Thyroid gland (tissue), 4 donors: ENCODE data around the gene PCBP4. TPM values are rescaled to one million over a fixed set of nuclear protein-coding genes. Genes with fewer than 3 reads are reported as not detected.

Source experiments
- DNase-seq, 2 donors: peaks; one replicate each; pipeline ENCODE4 v3.0.0-alpha.2; 2019
- H3K27ac ChIP-seq, 3 donors: fragments of 200-600 bp; sonication (generic); 1 replicate in 2 of 3; 2 replicates in 1 of 3; pipeline ENCODE4 v1.5.1; 2016 to 2019; ENCODE audit warnings: mild to moderate bottlenecking in 1 of 3, moderate library complexity in 1 of 3
- H3K27me3 ChIP-seq: fragments of 200-600 bp; sonication (generic); one replicate; pipeline ENCODE4 v1.5.1; 2019
- H3K36me3 ChIP-seq, 2 donors: fragments of 200-600 bp; sonication (generic); one replicate each; pipeline ENCODE4 v1.5.1; 2016 to 2019
- H3K4me1 ChIP-seq, 2 donors: fragments of 200-600 bp; sonication (generic); one replicate each; pipeline ENCODE4 v1.5.1; 2017 to 2019
- H3K4me3 ChIP-seq, 3 donors: fragments of 200-600 bp; sonication (generic); replicated peaks in 1 of 3; 1 replicate in 2 of 3; 2 replicates in 1 of 3; pipeline ENCODE4 v1.5.1; 2016; ENCODE audit warnings: mild to moderate bottlenecking in 1 of 3
- H3K9me3 ChIP-seq: fragments of 200-600 bp; sonication (generic); one replicate; pipeline ENCODE4 v1.5.1; 2017
- POLR2A ChIP-seq, 2 donors: fragments of 450-650 bp; IDR thresholded peaks; one replicate each; pipeline ENCODE4 v1.6.1; 2017; ENCODE audit warnings: antibody characterized with exemption in 2 of 2, mild to moderate bottlenecking in 2 of 2, moderate library complexity in 1 of 2
- WGBS, 2 donors: methylation state at CpG; one replicate each; pipeline ENCODE4 v1.1.5; 2017; 5-methylcytosine and 5-hydroxymethylcytosine counted together
- intact Hi-C: fragments of 100-400 bp; cut with DNase I; formaldehyde crosslinking; loops from one replicate; pipeline ENCODE4 v1.15.1; 2023
- total RNA-seq, 4 donors: library from RNA; depleted of rRNA; stranded (reverse); fragments of >200 nt; gene quantifications; one replicate each; pipeline ENCODE4 v1.2.3, GENCODE V29; 2016
- TF ChIP-seq, protein P1 (sequence below), 6 experiments: fragments of 200-600 bp in 3 of 6; fragments of 450-650 bp in 3 of 6; sonication (generic) in 3 of 6; IDR thresholded peaks; one replicate each; pipeline ENCODE4 v1.5.1; 2016 to 2019; ENCODE audit warnings: antibody characterized with exemption in 6 of 6, mild to moderate bottlenecking in 2 of 6, inconsistent platforms in 1 of 6, moderate library complexity in 1 of 6

PCBP4 gene
- total RNA-seq, 4 donors from 2014 or later = 22.2 to 66.2 (median 41.1) TPM

DNA sequence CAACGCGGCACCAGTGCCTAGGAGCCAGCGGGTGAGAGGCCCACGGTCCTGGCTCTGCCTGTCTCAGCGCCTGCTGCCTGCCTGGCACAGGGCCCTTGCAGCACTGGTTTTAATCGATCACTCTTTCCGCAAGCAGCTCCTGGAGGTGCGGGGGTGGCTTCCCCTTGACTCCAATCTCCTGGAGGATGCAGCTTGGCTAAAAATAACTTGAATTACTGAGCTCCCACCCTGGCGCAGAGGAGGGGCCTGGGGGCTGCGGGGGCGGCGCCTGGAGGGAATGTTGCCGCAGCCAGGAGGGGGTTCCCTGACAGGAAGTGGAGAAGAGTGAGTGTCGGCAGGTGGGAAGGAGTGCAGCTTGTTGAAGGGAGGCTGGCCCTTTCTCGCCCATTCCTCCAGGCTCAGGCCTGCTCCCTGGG is 38.3 kb upstream of the PCBP4 start:
- intact Hi-C loops = no loop called here
- Histone ChIP-seq H3K27me3 (no peaks in the 10 kb centered on the region), H3K4me3 (no peak overlapping the region), H3K4me1 (peaks cover 6 to 22% of the 10 kb centered on the region in 2 donors), H3K9me3 (no peaks in the 10 kb centered on the region), H3K27ac (peak overlapping the region in 1 of 3 donors; percentile 47), H3K36me3 (no peaks in the 10 kb centered on the region)
- TF ChIP-seq, protein P1, sequence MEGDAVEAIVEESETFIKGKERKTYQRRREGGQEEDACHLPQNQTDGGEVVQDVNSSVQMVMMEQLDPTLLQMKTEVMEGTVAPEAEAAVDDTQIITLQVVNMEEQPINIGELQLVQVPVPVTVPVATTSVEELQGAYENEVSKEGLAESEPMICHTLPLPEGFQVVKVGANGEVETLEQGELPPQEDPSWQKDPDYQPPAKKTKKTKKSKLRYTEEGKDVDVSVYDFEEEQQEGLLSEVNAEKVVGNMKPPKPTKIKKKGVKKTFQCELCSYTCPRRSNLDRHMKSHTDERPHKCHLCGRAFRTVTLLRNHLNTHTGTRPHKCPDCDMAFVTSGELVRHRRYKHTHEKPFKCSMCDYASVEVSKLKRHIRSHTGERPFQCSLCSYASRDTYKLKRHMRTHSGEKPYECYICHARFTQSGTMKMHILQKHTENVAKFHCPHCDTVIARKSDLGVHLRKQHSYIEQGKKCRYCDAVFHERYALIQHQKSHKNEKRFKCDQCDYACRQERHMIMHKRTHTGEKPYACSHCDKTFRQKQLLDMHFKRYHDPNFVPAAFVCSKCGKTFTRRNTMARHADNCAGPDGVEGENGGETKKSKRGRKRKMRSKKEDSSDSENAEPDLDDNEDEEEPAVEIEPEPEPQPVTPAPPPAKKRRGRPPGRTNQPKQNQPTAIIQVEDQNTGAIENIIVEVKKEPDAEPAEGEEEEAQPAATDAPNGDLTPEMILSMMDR (IDR thresholded peaks at IDR 0.05) = no peak
- no peak for TF ChIP-seq POLR2A (IDR thresholded peaks at IDR 0.05)
- peak; percentile 58 to 79 for DNase-seq
- WGBS, 2 donors = 8 to 17% methylated on average over 13 to 14 of the region's 15 CpGs

DNA sequence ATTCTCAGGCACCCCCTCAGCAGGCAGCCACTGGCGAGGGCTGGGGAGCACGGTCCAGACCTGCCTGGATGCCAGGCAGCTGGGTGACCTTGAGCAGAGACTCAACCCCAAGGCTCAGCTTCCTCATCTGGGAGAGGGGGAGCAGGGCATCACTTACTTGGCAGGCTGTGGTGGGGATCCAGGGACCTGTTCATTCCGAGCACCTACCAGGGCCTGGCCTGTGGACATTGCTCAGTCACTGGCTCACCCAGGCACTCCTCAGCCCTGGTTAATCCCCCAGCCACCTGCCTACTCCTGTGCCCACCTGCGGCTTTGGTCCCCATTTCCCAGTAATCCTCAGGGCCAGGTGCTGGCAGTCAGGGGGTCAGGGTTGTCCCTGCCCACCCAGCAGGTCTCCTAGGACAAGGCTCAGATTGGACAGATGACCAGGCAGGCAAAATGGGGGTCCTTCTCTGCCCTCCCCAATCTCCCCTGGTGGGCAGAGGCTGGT is 37.7 kb upstream of the PCBP4 start:
- Histone ChIP-seq H3K4me3 (no peak overlapping the region), H3K36me3 (no peaks in the 10 kb centered on the region), H3K9me3 (no peaks in the 10 kb centered on the region), H3K27me3 (no peaks in the 10 kb centered on the region), H3K4me1 (peaks cover 6 to 22% of the 10 kb centered on the region in 2 donors), H3K27ac (peak overlapping the region in 1 of 3 donors; percentile 47)
- DNase-seq = no peak
- TF ChIP-seq, protein P1 (IDR thresholded peaks at IDR 0.05) = no peak
- TF ChIP-seq POLR2A (IDR thresholded peaks at IDR 0.05) = no peak
- intact Hi-C loops = loop anchor here (5.0 kb wide), 1 partner anchor 57 kb away; no protein-coding TSS in a partner anchor
- 85 to 88% methylated on average over 4 of the region's 4 CpGs for WGBS, 2 donors

DNA sequence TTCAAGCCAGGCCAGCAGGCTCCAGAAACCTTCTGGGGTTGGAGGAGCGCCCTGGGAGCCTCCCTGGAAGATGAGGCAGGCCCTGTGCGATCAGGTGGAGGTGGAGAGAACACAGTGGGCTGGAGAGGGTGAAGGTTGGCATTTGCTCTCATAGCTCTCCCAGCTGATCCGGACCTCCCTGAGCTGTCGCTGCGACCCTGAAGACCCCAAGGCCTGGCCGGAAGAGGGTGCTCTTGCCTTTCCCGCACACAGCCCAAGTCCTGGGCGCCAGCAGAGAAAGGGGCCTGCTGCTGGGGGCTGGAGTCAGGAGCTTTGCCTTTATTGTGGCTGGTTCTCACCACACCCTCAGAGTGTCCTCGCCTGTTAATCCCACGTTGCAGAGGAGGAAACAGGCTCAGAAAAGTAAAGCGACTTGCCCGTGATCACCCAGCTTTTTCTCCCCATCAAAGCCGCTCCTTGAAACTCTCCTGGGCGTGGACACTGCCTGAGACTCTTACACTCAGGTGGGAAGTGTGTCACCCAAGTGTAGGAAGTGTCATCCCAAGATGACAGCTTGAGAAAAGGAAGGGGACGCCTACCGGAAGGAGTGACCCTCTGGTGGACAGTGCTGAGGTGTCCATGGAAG is 37.0 kb upstream of the PCBP4 start:
- H3K4me3 ChIP-seq = no peak overlapping the region
- H3K36me3 ChIP-seq = no peaks in the 10 kb centered on the region
- no peaks in the 10 kb centered on the region for H3K27me3 ChIP-seq
- WGBS, 2 donors = 62 to 71% methylated on average over 13 to 16 of the region's 16 CpGs
- TF ChIP-seq, protein P1 (IDR thresholded peaks at IDR 0.05) = peak in 1 of 6 experiments; percentile 26
- no peak for TF ChIP-seq POLR2A (IDR thresholded peaks at IDR 0.05)
- intact Hi-C loops = loop anchor here (5.0 kb wide), 1 partner anchor 58 kb away; no protein-coding TSS in a partner anchor
- H3K9me3 ChIP-seq = no peaks in the 10 kb centered on the region
- peaks cover 6 to 22% of the 10 kb centered on the region in 2 donors for H3K4me1 ChIP-seq
- no peak for DNase-seq
- H3K27ac ChIP-seq = no peak overlapping the region

DNA sequence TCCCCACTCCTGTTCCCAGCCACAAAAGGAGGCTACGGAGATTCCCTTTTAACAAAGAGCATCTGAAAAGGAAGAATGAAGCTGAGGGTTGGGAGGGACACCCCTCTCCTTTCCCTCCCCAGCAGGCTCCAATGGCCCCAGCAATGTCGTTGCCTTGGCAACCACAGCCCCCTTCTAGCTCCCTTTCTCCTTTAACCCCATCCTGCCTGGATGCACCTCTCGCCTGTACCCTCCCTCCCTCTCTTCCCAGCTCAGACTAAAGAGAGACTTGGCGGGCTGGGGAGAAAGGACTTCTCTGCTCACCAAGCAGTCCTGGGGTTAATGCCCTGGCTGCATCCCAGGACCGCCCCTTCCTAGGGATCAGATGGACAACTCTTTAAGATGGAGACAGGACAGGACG is 35.5 kb upstream of the PCBP4 start:
- no peak for TF ChIP-seq POLR2A (IDR thresholded peaks at IDR 0.05)
- TF ChIP-seq, protein P1 (IDR thresholded peaks at IDR 0.05) = no peak
- Histone ChIP-seq H3K36me3 (no peaks in the 10 kb centered on the region), H3K9me3 (no peaks in the 10 kb centered on the region), H3K27me3 (no peaks in the 10 kb centered on the region), H3K4me3 (no peak overlapping the region), H3K4me1 (peaks cover 6 to 22% of the 10 kb centered on the region in 2 donors), H3K27ac (no peak overlapping the region)
- WGBS, 2 donors = 77 to 81% methylated on average over 6 of the region's 6 CpGs
- intact Hi-C loops = loop anchor here (5.0 kb wide), 1 partner anchor 60 kb away; no protein-coding TSS in a partner anchor
- DNase-seq = no peak

DNA sequence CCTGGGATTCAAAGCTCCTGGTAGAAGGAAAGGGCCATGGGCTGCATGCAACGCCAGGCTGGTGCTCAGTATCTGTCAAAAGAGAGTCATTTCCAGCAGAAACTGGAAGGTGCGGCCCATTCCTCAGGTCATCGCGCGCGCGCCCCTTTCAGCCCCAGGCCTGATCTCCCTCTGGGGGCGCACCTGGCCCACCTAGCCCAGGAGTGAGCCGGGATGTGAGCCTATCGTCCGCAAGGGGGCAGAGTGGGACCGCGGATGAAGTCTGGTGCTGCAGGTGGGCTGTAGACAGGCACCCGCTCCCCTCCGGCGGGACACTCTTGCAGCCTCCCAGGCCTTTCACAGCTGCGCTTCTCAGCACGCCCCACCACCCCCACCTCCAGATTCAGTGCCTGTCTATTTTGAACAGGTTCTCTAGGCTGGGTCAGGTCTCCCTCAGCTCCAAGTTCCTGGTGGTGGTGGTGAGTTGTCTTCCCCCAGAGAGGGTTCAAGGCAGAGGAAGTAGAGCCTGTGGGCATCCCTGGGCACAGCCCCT is 34.3 kb upstream of the PCBP4 start:
- H3K4me1 ChIP-seq = peaks cover 6 to 22% of the 10 kb centered on the region in 2 donors
- TF ChIP-seq, protein P1 (IDR thresholded peaks at IDR 0.05) = peak; percentile 57 to 95 (median 92)
- no peak for TF ChIP-seq POLR2A (IDR thresholded peaks at IDR 0.05)
- no peaks in the 10 kb centered on the region for H3K27me3 ChIP-seq
- peak; percentile 74 for DNase-seq
- WGBS, 2 donors = 2 to 4% methylated on average over 2 to 18 of the region's 18 CpGs
- intact Hi-C loops = loop anchor here (2.0 to 5.0 kb wide), 3 partner anchors 61 to 143 kb away; no protein-coding TSS in a partner anchor
- H3K27ac ChIP-seq = no peak overlapping the region
- no peaks in the 10 kb centered on the region for H3K36me3 ChIP-seq
- H3K9me3 ChIP-seq = no peaks in the 10 kb centered on the region
- no peak overlapping the region for H3K4me3 ChIP-seq
